PC-3 (cell line): ENCODE measurements around the gene CBX7.

Experiments used
- CTCF ChIP-seq: fragments of 300-600 bp; sonication (generic); conservative IDR thresholded peaks from 2 replicates; pipeline ENCODE4 v1.5.1; 2017; ENCODE audit warnings: antibody characterized with exemption, low read depth, mild to moderate bottlenecking, low read length
- EZH2 ChIP-seq: fragments of 300-600 bp; sonication (generic); IDR thresholded peaks from one replicate; pipeline ENCODE4 v1.6.1; 2017; ENCODE audit warnings: antibody characterized with exemption, mild to moderate bottlenecking, low read length; ENCODE audit not compliant: unreplicated experiment
- EZH2phosphoT487 ChIP-seq: fragments of 300-600 bp; sonication (generic); IDR thresholded peaks from 2 replicates; pipeline ENCODE4 v1.6.1; 2018; ENCODE audit warnings: mild to moderate bottlenecking, antibody characterized with exemption, low read length, borderline replicate concordance

GRCh38 chr22:39147335-39148025 is 5.0 kb downstream of the CBX7 start:
- no peak for TF ChIP-seq CTCF
- no peak for TF ChIP-seq EZH2
- no peak for TF ChIP-seq EZH2phosphoT487
